Stimulated activated CD4-positive, alpha-beta T cell treated with anti-CD3 and anti-CD28 coated beads, Interleukin-12 subunit alpha, Interleukin-12 subunit beta, amount 100 ng/mL, for 4 hours (primary cell): ENCODE results near the gene CDH13.

Source experiments
- DNase-seq: peaks from one replicate; pipeline ENCODE4 v3.0.0-alpha.2; 2020

Gene CDH13

DNA sequence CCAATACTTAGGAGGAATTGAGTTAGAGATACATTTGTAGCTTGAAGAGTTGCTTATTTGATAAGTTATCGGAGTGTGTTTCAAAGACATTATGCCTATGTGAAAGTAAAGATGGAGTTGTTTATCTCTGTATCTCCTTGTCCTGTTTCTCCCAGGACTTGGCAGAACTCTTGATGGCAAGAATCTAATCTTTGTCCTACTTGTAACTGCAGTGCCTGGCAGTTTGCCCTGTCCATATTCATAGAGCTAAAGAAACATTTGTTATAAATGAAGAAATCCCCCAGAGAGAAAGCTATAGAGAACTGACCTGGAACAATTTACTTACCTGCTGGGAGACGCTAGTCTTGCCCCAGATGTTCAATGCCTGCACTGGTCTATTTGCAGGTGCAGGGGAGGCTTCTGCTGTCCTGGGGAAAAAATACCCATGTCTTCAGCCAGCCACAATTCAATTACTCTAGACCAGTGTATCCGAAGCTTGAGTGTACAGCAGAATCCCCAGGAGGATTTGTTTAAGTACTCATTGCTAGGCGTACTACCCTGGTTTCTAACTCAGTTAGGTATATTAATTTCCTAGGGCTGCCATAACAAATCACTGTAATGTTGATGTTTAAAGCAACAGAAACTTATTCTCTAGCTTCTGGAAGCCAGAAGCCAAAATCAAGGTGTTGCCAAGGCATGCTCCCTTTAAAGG is 771.0 kb downstream of the CDH13 start:
- no peak for DNase-seq

DNA sequence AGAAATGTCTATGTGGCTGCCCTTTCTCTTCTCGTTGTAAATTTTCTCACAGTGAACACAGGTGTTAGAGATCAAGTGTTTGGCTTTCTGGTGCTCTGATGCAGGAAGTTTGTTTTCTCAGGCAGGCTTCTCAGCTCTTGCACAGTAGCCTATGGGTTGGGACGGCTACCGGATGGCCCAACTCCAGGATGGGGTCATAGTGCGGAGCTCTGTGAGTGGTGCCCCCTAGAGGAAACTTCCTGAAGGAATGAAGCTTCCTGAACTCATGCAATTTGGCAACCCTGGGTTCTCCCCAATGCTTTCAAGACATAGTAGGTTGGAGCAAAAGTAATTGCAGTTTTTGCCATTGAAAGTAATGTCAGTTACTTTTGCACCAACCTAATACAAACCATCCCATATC is 773.5 kb downstream of the CDH13 start:
- DNase-seq = no peak

DNA sequence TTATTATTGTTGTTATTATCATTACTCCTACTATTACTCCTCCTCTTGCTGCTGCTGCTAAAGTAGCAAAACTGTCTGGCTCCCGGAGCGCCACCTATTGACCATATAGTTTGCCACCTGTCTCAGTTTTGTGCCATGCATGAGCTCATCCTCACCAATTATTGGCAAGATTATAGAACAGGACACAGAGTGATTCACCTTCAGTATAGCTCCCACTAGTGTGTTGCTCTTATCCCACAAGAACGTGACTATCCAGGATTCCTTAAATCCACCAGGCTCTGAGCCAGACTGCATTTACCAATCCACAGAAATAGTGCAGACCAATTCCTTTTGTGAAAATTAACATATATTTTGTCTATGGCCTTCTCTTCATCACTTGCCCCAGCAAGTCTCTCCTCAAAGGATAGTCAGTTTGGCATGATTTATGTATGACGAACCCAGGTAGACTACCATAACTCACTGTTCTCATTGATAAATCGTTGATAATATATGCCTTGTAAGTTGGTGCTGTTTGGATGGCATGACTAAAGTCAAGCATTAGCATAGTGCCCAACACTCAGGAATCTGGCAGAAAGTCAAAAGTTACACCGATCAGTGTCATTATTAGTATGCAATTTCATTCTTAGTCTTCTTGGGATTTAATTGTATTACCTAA is 775.5 kb downstream of the CDH13 start:
- no peak for DNase-seq

- no peak for DNase-seq
Observed at GRCh38 chr16:83402967-83403366, 776.2 kb downstream of the CDH13 start.

GRCh38 chr16:83403761-83404160 is 777.0 kb downstream of the CDH13 start:
- DNase-seq = no peak

- no peak for DNase-seq
Observed at GRCh38 chr16:83404261-83404660, 777.5 kb downstream of the CDH13 start.

- no peak for DNase-seq
Observed at GRCh38 chr16:83407928-83408327, 781.2 kb downstream of the CDH13 start.

DNA sequence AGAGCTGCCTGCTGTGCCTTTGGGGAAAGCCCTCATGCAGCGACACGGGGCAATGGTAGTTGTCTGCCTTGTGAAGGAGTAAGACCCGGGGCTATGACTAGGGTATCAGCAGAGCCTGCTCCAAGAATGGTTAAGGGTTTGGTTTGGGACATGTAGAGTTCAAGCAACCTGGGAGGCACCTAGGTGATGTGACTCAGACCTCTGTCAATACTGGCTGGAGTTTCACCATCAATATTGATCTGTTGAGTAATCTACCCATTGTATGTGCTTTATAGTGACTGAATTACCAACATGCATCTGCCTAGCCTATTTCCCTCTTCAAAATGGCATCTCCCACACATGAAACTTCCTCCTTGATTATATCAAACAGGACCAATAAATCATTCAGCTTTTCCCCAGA is 782.6 kb downstream of the CDH13 start:
- DNase-seq = no peak

- no peak for DNase-seq
Observed at GRCh38 chr16:83418565-83418964, 791.8 kb downstream of the CDH13 start.

DNA sequence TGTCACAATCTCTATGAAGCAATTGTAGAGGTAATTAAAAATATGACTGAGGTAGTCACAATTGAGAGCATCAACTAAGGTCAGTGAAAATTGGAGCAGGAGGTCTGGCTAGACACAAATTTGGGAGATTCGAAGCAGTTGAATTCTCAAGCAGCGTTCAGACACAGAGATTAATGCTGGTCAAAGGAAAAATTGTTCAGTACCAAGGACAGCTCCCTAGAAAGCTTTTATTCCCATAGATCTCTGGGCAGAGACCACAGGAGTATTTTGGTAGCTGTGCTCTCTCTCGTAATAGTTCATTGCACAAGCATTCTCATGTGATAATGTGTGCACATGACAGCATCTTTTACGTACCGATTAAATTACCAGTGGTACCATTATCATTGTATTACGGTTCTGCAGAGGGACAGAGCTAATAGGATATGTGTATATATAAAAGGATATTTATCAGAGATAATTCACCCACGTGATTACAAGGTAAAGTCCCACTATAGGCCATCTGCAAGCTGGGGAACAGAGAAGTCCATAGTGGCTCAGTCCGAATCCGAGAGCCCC is 793.5 kb downstream of the CDH13 start:
- DNase-seq = no peak

DNA sequence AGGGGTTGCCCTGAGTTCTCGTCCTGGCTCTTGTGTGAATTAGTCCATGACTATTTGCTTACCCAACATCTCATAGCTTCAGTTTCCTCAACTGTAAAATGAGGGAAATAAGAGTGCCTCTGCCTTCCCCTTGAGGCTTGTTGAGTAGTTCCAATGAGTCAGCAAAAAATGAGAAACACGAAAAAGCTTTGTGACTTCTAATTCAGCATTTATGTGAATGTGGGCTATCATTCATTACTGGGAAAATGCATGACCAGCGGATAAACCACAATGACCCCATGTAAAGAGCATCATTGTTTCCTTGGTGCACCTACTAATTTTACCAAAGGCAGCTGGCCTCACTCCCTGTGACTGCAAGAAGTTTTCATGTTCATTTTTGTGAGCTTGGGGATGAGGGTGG is 806.4 kb downstream of the CDH13 start:
- DNase-seq = no peak

DNA sequence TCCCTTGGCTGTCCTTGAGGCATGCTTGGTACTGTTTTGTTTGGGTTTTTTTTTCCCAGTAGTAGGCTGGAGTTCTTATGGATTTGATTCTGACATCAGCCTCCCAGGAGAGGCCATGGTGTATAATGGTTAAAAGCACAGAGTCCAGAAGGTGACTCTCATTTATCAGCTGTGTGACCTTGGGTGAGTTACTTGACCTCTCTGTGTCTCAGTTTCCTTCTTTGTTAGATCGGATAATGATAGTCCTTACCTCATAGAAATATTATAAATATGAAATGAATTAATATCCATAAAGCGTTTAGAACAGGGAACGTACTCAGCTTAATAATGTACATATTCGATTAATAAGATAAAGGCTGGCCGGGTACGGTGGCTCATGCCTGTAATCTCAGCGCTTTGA is 810.3 kb downstream of the CDH13 start:
- DNase-seq = no peak

DNA sequence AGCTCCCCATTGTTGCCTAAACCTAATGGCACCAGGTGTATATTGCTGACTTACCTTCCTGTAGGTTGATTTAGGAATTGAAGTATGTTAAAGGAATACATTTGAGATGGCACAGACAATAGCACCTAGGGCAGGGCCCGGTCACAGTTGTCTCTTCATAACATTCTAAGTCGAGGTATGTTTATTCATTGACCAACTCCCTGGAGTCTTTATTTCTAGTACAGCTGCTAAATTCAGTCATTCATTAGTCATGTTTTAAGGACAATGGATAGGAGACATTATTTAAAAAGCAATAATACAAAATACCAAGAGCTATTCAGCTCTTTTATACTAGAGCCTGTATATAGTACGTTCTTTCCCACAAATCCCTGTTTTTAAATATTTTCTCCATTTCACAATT is 811.6 kb downstream of the CDH13 start:
- DNase-seq = no peak

- DNase-seq = no peak
Observed at GRCh38 chr16:83439412-83439811, 812.6 kb downstream of the CDH13 start.

- no peak for DNase-seq
Observed at GRCh38 chr16:83441517-83441916, 814.7 kb downstream of the CDH13 start.

- no peak for DNase-seq
Observed at GRCh38 chr16:83443972-83444371, 817.2 kb downstream of the CDH13 start.

DNA sequence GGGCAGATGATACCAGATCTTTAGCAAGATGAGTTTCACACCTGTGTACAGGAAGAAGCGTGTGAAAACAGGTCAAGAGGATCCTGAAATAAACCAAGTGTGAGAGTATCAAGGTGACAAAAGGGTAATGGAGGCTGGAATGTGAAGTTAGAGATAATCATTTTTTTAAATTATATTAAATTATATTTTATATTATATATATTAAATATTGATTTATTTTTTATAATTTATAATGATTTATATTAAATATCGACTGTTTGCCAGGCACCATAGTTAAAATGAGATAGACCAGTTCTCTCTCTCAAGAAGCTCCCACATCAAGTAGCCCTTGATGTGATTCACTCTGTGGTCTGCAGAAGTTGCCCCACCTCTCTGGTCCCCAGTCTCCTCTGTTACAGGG is 820.8 kb downstream of the CDH13 start:
- no peak for DNase-seq

GRCh38 chr16:83449861-83450260 is 823.1 kb downstream of the CDH13 start:
- DNase-seq = no peak

GRCh38 chr16:83453977-83454376 is 827.2 kb downstream of the CDH13 start:
- no peak for DNase-seq

- DNase-seq = no peak
Observed at GRCh38 chr16:83455716-83456115, 828.9 kb downstream of the CDH13 start.

- no peak for DNase-seq
Observed at GRCh38 chr16:83456934-83457333, 830.2 kb downstream of the CDH13 start.

DNA sequence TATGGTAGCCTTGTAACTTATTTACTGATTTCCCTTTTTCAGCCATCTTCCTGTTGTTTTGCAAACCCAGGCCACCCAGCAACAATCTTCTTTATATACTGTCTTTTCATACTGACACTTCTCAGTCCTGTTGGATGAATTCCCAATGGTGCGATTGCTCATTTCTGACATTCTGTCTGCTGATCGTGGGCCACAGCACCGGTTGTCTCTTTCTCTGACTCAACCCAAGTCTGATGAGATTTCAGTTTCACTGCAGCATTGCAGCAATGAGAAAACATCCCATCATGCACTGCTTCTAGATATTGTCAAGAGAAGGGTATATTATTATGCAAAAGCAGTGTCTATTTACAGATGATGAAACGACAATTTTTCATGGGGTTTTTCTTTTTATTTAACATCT is 831.8 kb downstream of the CDH13 start:
- DNase-seq = no peak

DNA sequence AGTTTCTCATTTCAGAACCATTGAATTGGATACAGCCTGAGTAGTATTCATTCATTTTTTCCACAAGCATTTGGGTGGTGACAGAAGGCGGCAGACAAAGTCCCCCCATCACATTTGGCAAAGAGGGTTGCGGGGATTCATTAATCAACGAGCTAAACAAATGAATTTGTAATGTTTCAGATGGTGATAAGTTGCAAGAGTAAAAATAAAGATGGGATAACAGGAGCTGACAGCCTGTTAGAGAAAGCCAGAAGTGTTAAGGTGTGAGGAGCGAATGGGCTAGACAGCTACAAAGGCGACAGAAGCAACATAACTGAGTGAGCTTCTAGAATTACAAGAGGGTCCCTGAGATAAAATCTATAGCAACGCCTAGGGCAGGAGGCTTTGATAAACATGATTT is 838.2 kb downstream of the CDH13 start:
- DNase-seq = no peak

DNA sequence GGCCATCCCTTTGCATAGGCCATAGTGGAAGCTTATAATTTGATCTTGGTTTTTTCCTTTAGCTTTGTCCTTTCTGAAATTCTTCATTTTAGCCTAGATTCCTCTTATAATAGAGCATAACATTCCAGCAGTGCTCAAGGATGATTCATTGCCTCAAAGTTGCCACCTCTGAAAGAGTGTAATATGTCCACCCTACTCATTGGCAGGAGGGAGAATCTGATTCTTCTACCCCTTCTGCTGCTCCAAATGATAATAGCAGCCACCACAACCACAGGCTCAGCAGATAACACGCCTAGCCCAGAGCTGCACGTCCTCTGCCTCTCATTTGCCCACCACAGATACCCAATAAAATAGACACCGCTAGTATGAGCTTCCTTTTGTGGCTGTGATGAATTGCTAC is 843.6 kb downstream of the CDH13 start:
- no peak for DNase-seq
